Panc1 (cell line): Measurements from ENCODE around the gene NCK1. TPM values are rescaled to one million over a fixed set of nuclear protein-coding genes. Genes with fewer than 3 reads are reported as not detected.
"Not testable (repeated sequence)": the region's sequence is repeated elsewhere in the genome, so short reads cannot be mapped to it uniquely, and the experiment has no call there.

Experiments used
- ATAC-seq: fragments of 200-7000 bp; cut with Tn5 transposase; 2 replicates; pipeline ENCODE4 v1.9.1; 2020; ENCODE audit warnings: mild to moderate bottlenecking, moderate library complexity
- BruUV-seq: library from RNA; stranded (reverse); fragments of 400-500 nt; replicated peaks from 2 replicates; lab custom pipeline; 2021; lab: Mats Ljungman, UMichigan
- CTCF ChIA-PET: fragments of 300-600 bp; sonication (Branson Sonifier 250); formaldehyde crosslinking; loops from one replicate; lab custom pipeline; 2022; ENCODE audit warnings: antibody characterized with exemption; lab: Charles Lee
- POLR2A ChIA-PET: fragments of 300-600 bp; sonication (Branson Sonifier 250); formaldehyde crosslinking; loops from one replicate; lab custom pipeline; 2022; ENCODE audit warnings: antibody characterized with exemption; lab: Charles Lee
- DNase-seq: peaks from one replicate; pipeline ENCODE4 v3.0.0-alpha.2; 2010; ENCODE audit warnings: low read depth, low spot score
- H3K27ac ChIP-seq: 2 replicates; pipeline ENCODE4 v1.5.1; 2011; ENCODE audit warnings: mild to moderate bottlenecking, low read length, inconsistent platforms
- H3K27me3 ChIP-seq: fragments of 200-500 bp; sonication (Bioruptor generic); 2 replicates; pipeline ENCODE4 v1.6.0; 2014; ENCODE audit warnings: low read length, inconsistent platforms; ENCODE audit not compliant: control insufficient read depth, insufficient read depth
- H3K36me3 ChIP-seq: fragments of 200-500 bp; sonication (Bioruptor generic); 2 replicates; pipeline ENCODE4 v1.5.1; 2014; ENCODE audit warnings: inconsistent platforms, mild to moderate bottlenecking, low read length, moderate library complexity; ENCODE audit not compliant: control insufficient read depth, insufficient read depth
- H3K4me1 ChIP-seq: 2 replicates; pipeline ENCODE4 v1.5.1; 2011; ENCODE audit warnings: inconsistent platforms, mild to moderate bottlenecking, low read length, moderate library complexity; ENCODE audit not compliant: control insufficient read depth, insufficient read depth
- H3K4me3 ChIP-seq, 2 experiments: 2 replicates each; pipeline ENCODE4 v1.5.1; 2011 to 2012; ENCODE audit warnings: low read depth in 2 of 2, low read length in 2 of 2, mild to moderate bottlenecking in 2 of 2, inconsistent platforms in 1 of 2, moderate library complexity in 1 of 2
- H3K9me3 ChIP-seq: fragments of 200-500 bp; sonication (Bioruptor generic); 2 replicates; pipeline ENCODE4 v1.5.1; 2014; ENCODE audit warnings: low read depth, mild to moderate bottlenecking, inconsistent platforms, low read length, moderate library complexity; ENCODE audit not compliant: control insufficient read depth, insufficient read depth
- CTCF ChIP-seq: fragments of 450-650 bp; IDR thresholded peaks from 2 replicates; pipeline ENCODE4 v1.5.1; 2017; ENCODE audit warnings: mild to moderate bottlenecking
- POLR2AphosphoS5 ChIP-seq: IDR thresholded peaks from 2 replicates; pipeline ENCODE4 v1.6.1; 2012; ENCODE audit warnings: mild to moderate bottlenecking, low read depth, low read length, moderate library complexity
- REST ChIP-seq, 2 experiments: IDR thresholded peaks; 2 replicates each; pipeline ENCODE4 v1.6.1; 2011 to 2012; ENCODE audit warnings: low read depth in 2 of 2, control low read depth in 1 of 2, low read length in 1 of 2, mild to moderate bottlenecking in 1 of 2, moderate library complexity in 1 of 2; ENCODE audit not compliant: insufficient read depth in 1 of 2
- SIN3A ChIP-seq: IDR thresholded peaks from 2 replicates; pipeline ENCODE4 v1.6.1; 2012; ENCODE audit warnings: low read depth, mild to moderate bottlenecking, low read length, moderate library complexity, borderline replicate concordance; ENCODE audit not compliant: insufficient read depth
- TCF7L2 ChIP-seq: IDR thresholded peaks from 2 replicates; pipeline ENCODE4 v1.6.1; 2011; ENCODE audit warnings: mild to moderate bottlenecking, low read depth, low read length, inconsistent platforms
- in situ Hi-C: cut with HindIII; loops from 2 replicates; pipeline ENCODE4 v1.10.0; 2016; ENCODE audit warnings: low sequenced_read_pairs, low pct_unique_long_range_greater_than_20kb
- intact Hi-C: fragments of 100-400 bp; cut with micrococcal nuclease; formaldehyde crosslinking; loops from one replicate; pipeline ENCODE4 v1.10.0; 2022; ENCODE audit not compliant: unreplicated experiment
- total RNA-seq: library from RNA; stranded (reverse); gene quantifications from one replicate; pipeline ENCODE4 v1.2.1, GENCODE V29; 2021; ENCODE audit not compliant: unreplicated experiment

NCK1 gene
- total RNA-seq, 1 experiment from 2014 or later, result 43.5 TPM

- Histone ChIP-seq H3K4me1 (peaks cover 6% of the 10 kb centered on the region; the same call in 1 of the 2 replicates), H3K27ac (no peak overlapping the region), H3K4me3 (no peak overlapping the region), H3K36me3 (no peaks in the 10 kb centered on the region), H3K9me3 (peaks cover 24% of the 10 kb centered on the region; the same call in 1 of the 2 replicates), H3K27me3 (no peaks in the 10 kb centered on the region)
- POLR2A ChIA-PET, result no interaction called here
- in situ Hi-C loops, result no loop called here
- BruUV-seq, result no TSS peak
- intact Hi-C loops, result no loop called here
- no peak for TF ChIP-seq POLR2AphosphoS5
- no peak for TF ChIP-seq TCF7L2
- no peak for TF ChIP-seq SIN3A
- no peak for TF ChIP-seq REST (IDR thresholded peaks at IDR 0.05; ENCODE audit: insufficient read depth in 1 of 2, low read depth in 2 of 2, low read length in 1 of 2)
- TF ChIP-seq CTCF, result no peak
- CTCF ChIA-PET, result no interaction called here
- no peak for ATAC-seq
- no peak for DNase-seq
Observed at GRCh38 chr3:136891934-136892855, 30.2 kb downstream of the NCK1 start.

- Histone ChIP-seq H3K27ac (peak overlapping the region; percentile 14; the same call in 1 of the 2 replicates), H3K36me3 (no peaks in the 10 kb centered on the region), H3K27me3 (no peaks in the 10 kb centered on the region), H3K4me3 (no peak overlapping the region), H3K9me3 (peaks cover 24% of the 10 kb centered on the region; the same call in 1 of the 2 replicates), H3K4me1 (peaks cover 11% of the 10 kb centered on the region)
- TF ChIP-seq POLR2AphosphoS5 (no peak), SIN3A (no peak), REST (IDR thresholded peaks at IDR 0.05; ENCODE audit: insufficient read depth in 1 of 2, low read depth in 2 of 2, low read length in 1 of 2) (no peak), TCF7L2 (no peak), CTCF (no peak)
- DNase-seq (peak; percentile 52), ATAC-seq (peak; percentile 86)
- POLR2A ChIA-PET, result no interaction called here
- intact Hi-C loops, result no loop called here
- no TSS peak for BruUV-seq
- CTCF ChIA-PET, result no interaction called here
- in situ Hi-C loops, result no loop called here
Observed at GRCh38 chr3:136893848-136894443, 31.9 kb downstream of the NCK1 start.

DNA sequence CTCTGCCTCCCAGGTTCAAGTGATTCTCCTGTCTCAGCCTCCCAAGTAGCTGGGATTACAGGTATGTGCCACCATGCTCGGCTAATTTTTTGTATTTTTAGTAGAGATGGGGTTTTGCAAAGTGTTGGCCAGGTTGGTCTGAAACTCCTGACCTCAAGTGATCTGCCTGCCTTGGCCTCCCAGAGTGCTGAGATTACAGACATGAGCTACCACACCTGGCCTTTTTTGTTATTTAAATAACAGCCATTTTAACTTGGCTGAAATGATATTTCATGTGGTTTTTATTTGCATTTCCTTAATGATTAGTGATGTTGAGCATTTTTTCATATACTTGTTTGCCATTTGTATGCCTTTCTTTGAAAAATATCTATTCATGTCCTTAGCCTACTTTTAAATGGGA lies 35.2 kb downstream of the NCK1 start:
- H3K4me3 ChIP-seq, in situ Hi-C loops: not testable (repeated sequence)

More for the DNA sequence above, 35.2 kb downstream of the NCK1 start:
- ATAC-seq, intact Hi-C loops, DNase-seq, BruUV-seq, CTCF ChIA-PET, H3K27ac ChIP-seq, H3K36me3 ChIP-seq, H3K27me3 ChIP-seq: not testable (repeated sequence)
- H3K9me3 ChIP-seq, result peaks cover 15% of the 10 kb centered on the region; the same call in 1 of the 2 replicates
- peaks cover 11% of the 10 kb centered on the region for H3K4me1 ChIP-seq
- POLR2A ChIA-PET, result interaction anchor here (0.6 kb wide), 1 partner anchor 47 kb away, joined by 10 read pairs; no protein-coding TSS in a partner anchor
